Neural progenitor cell (in vitro differentiated cells): ENCODE measurements around the gene KRT13.

Source experiments
- CTCF ChIP-seq: fragments of 200-600 bp; sonication (generic); IDR thresholded peaks from 2 replicates; pipeline ENCODE4 v1.5.1; 2017; ENCODE audit warnings: antibody characterized with exemption, mild to moderate bottlenecking
- EZH2 ChIP-seq: fragments of 200-600 bp; sonication (generic); IDR thresholded peaks from 2 replicates; pipeline ENCODE4 v1.6.1; 2017; ENCODE audit warnings: antibody characterized with exemption, mild to moderate bottlenecking, moderate library complexity

- TF ChIP-seq CTCF = no peak
- TF ChIP-seq EZH2 = no peak
Observed at GRCh38 chr17:41468346-41468745, 37.1 kb downstream of the KRT13 start.
